Prostate gland (tissue), 2 donors: ENCODE measurements around the gene DVL1.

Experiments used
- CTCF ChIP-seq, 4 experiments: fragments of 200-600 bp in 2 of 4; fragments of 450-650 bp in 2 of 4; sonication (generic) in 2 of 4; IDR thresholded peaks; 1 replicate in 3 of 4; 2 replicates in 1 of 4; pipeline ENCODE4 v1.5.1; 2016 to 2019; ENCODE audit warnings: antibody characterized with exemption in 4 of 4, mild to moderate bottlenecking in 2 of 4, moderate library complexity in 2 of 4
- POLR2A ChIP-seq: fragments of 450-650 bp; IDR thresholded peaks from one replicate; pipeline ENCODE4 v1.6.1; 2016; ENCODE audit warnings: antibody characterized with exemption, mild to moderate bottlenecking

DNA sequence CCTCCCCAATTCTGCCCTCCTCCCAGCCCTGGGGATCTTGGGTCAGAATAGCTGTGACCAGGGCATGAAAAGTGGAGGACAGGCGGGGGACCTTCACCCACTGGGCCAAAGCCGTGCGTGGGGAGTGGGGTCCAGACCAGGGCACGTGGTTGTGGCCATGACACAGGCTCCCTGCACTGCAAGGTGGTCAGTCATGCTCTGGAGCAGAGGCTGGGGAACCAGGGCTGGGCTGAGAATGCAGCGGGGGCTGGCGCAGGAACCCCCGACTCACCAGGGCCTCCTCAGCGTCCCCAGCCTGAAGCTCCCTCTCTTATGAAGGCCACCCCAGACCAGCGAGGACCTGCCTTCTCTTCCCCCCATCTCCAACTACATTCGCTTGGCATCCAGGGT, 2.7 kb downstream of the DVL1 start:
- TF ChIP-seq CTCF (IDR thresholded peaks at IDR 0.05), result no peak
- no peak for TF ChIP-seq POLR2A
